Neural progenitor cell (in vitro differentiated cells): ENCODE data around the gene CRTC3. TPM values are rescaled to one million over a fixed set of nuclear protein-coding genes. Genes with fewer than 3 reads are reported as not detected.

Experiments
- DNase-seq: peaks from one replicate; pipeline ENCODE4 v3.0.0-alpha.2; 2016; ENCODE audit warnings: low spot score
- H2AFZ ChIP-seq: fragments of 200-600 bp; sonication (generic); replicated peaks from 2 replicates; pipeline ENCODE4 v1.6.1; 2016; ENCODE audit warnings: antibody characterized with exemption
- H3F3A ChIP-seq: fragments of 200-600 bp; sonication (generic); 2 replicates; pipeline ENCODE4 v1.6.1; 2016; ENCODE audit warnings: antibody characterized with exemption, low read depth
- H3K27ac ChIP-seq: fragments of 200-600 bp; sonication (generic); 2 replicates; pipeline ENCODE4 v1.5.1; 2016; ENCODE audit warnings: mild to moderate bottlenecking
- H3K27me3 ChIP-seq: fragments of 200-600 bp; sonication (generic); 2 replicates; pipeline ENCODE4 v1.6.1; 2016; ENCODE audit warnings: mild to moderate bottlenecking, moderate library complexity
- H3K36me3 ChIP-seq: fragments of 200-600 bp; sonication (generic); 2 replicates; pipeline ENCODE4 v1.5.1; 2016
- H3K4me1 ChIP-seq: fragments of 200-600 bp; sonication (generic); 2 replicates; pipeline ENCODE4 v1.6.1; 2016; ENCODE audit warnings: mixed run types
- H3K4me2 ChIP-seq: fragments of 200-600 bp; sonication (generic); 2 replicates; pipeline ENCODE4 v1.6.1; 2016
- H3K4me3 ChIP-seq: fragments of 200-600 bp; sonication (generic); 2 replicates; pipeline ENCODE4 v1.5.1; 2016
- H3K79me2 ChIP-seq: fragments of 200-600 bp; sonication (generic); 2 replicates; pipeline ENCODE4 v1.6.1; 2016; ENCODE audit warnings: low read depth
- H3K9ac ChIP-seq: fragments of 200-600 bp; sonication (generic); 2 replicates; pipeline ENCODE4 v1.6.1; 2016
- H3K9me3 ChIP-seq: fragments of 200-600 bp; sonication (generic); 2 replicates; pipeline ENCODE4 v1.5.1; 2016; ENCODE audit warnings: low read depth
- H4K20me1 ChIP-seq: fragments of 200-600 bp; sonication (generic); 2 replicates; pipeline ENCODE4 v1.6.1; 2016; ENCODE audit warnings: low read depth
- H3K27ac Mint-ChIP-seq: 3 replicates; pipeline ENCODE4 v1.8.0; 2021; ENCODE audit warnings: mixed read lengths
- H3K27me3 Mint-ChIP-seq: 2 replicates; pipeline ENCODE4 v1.8.0; 2022; ENCODE audit warnings: low read depth, mild to moderate bottlenecking, inconsistent platforms, moderate library complexity, mixed read lengths; ENCODE audit not compliant: insufficient read depth
- H3K36me3 Mint-ChIP-seq: 3 replicates; pipeline ENCODE4 v1.8.0; 2021; ENCODE audit warnings: mixed read lengths
- H3K4me1 Mint-ChIP-seq: 3 replicates; pipeline ENCODE4 v1.8.0; 2021; ENCODE audit warnings: mixed read lengths
- H3K4me3 Mint-ChIP-seq: 3 replicates; pipeline ENCODE4 v1.8.0; 2021; ENCODE audit warnings: mild to moderate bottlenecking, moderate library complexity, mixed read lengths
- H3K9me3 Mint-ChIP-seq: 3 replicates; pipeline ENCODE4 v1.8.0; 2020; ENCODE audit warnings: mixed read lengths
- EZH2 ChIP-seq: fragments of 200-600 bp; sonication (generic); IDR thresholded peaks from 2 replicates; pipeline ENCODE4 v1.6.1; 2017; ENCODE audit warnings: antibody characterized with exemption, mild to moderate bottlenecking, moderate library complexity
- EZH2phosphoT487 ChIP-seq: fragments of 200-600 bp; sonication (generic); IDR thresholded peaks from 2 replicates; pipeline ENCODE4 v1.6.1; 2017; ENCODE audit warnings: antibody characterized with exemption
- total RNA-seq: library from RNA; depleted of rRNA; stranded (reverse); fragments of >200 nt; gene quantifications from 2 replicates; pipeline ENCODE4 v1.2.3, GENCODE V29; 2015; ENCODE audit warnings: low replicate concordance
- TF ChIP-seq, protein P1 (sequence below): fragments of 200-600 bp; sonication (generic); IDR thresholded peaks from 2 replicates; pipeline ENCODE4 v1.5.1; 2017; ENCODE audit warnings: antibody characterized with exemption, mild to moderate bottlenecking

The CRTC3 gene
- total RNA-seq, 1 donor from 2014 or later, result 4.9 TPM

DNA sequence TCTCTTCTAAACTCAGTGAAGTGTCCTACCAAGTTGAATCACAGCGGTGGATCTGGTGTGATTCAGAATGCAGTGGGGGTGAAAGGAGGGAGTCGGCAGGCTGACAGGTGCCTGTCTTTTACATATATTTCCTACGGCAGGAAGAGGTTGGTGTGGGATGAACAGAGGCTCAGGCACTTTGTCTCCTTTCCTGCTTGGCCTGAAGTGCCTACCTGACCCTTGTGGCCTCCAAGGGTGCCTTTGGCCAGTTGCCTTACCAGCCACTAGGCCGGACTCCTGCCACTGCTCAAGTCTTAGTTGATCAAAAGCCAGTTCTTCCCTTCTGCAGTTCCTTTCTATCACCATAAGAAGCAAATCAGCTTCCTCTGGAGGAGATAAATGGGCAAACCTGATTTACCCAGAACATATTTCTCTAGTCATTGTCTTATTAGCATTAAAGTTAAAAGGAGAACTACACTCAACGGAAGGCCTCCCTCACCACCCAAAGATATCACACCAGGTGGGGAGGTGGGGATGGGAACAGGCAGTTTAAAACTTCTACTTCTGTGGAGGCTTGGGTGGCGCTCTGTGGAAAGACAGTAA is 52.1 kb downstream of the CRTC3 start:
- Histone ChIP-seq H2AFZ (no peak overlapping the region), H3F3A (peaks cover 20% of the 10 kb centered on the region), H3K9ac (no peak overlapping the region), H4K20me1 (no peaks in the 10 kb centered on the region), H3K9me3 (no peaks in the 10 kb centered on the region), H3K36me3 (no peaks in the 10 kb centered on the region), H3K4me2 (no peak overlapping the region), H3K4me1 (peaks cover 12% of the 10 kb centered on the region), H3K4me3 (no peak overlapping the region), H3K27me3 (no peaks in the 10 kb centered on the region), H3K27ac (peak overlapping the region; percentile 39), H3K79me2 (no peaks in the 10 kb centered on the region)
- no peak for DNase-seq
- TF ChIP-seq EZH2phosphoT487 (no peak), EZH2 (no peak)
- TF ChIP-seq, protein P1, sequence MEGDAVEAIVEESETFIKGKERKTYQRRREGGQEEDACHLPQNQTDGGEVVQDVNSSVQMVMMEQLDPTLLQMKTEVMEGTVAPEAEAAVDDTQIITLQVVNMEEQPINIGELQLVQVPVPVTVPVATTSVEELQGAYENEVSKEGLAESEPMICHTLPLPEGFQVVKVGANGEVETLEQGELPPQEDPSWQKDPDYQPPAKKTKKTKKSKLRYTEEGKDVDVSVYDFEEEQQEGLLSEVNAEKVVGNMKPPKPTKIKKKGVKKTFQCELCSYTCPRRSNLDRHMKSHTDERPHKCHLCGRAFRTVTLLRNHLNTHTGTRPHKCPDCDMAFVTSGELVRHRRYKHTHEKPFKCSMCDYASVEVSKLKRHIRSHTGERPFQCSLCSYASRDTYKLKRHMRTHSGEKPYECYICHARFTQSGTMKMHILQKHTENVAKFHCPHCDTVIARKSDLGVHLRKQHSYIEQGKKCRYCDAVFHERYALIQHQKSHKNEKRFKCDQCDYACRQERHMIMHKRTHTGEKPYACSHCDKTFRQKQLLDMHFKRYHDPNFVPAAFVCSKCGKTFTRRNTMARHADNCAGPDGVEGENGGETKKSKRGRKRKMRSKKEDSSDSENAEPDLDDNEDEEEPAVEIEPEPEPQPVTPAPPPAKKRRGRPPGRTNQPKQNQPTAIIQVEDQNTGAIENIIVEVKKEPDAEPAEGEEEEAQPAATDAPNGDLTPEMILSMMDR, result no peak
- H3K9me3 Mint-ChIP-seq, result no peaks in the 10 kb centered on the region
- peaks cover 24% of the 10 kb centered on the region for H3K4me1 Mint-ChIP-seq
- H3K27me3 Mint-ChIP-seq, result no peaks in the 10 kb centered on the region
- peaks cover 1% of the 10 kb centered on the region for H3K36me3 Mint-ChIP-seq
- H3K4me3 Mint-ChIP-seq, result no peak overlapping the region
- H3K27ac Mint-ChIP-seq, result no peak overlapping the region

DNA sequence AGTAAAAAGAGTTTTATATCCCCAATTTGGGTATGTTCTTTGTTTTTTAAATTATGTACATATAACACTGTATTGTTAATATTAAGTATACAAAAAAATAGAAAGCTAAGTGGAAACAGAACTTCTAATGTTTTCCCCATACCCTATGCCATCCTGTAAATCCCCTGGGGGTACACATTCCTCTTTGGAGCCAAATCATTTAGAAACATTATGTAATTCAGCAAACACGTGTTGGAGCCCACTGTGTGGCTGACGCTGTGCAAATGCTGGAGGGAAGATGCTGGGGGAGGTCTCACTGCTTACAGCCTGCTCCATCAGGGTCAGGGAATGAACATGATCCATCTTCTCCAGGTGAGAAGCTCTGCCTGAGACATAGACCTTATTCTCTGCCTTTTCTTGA is 52.8 kb downstream of the CRTC3 start:
- Histone ChIP-seq H3K36me3 (no peaks in the 10 kb centered on the region), H3K4me3 (no peak overlapping the region), H3K4me1 (peaks cover 12% of the 10 kb centered on the region), H3K79me2 (no peaks in the 10 kb centered on the region), H3K4me2 (no peak overlapping the region), H3K9me3 (no peaks in the 10 kb centered on the region), H4K20me1 (no peaks in the 10 kb centered on the region), H3K27me3 (no peaks in the 10 kb centered on the region), H3F3A (peaks cover 20% of the 10 kb centered on the region), H3K27ac (no peak overlapping the region), H3K9ac (no peak overlapping the region), H2AFZ (no peak overlapping the region)
- no peak for DNase-seq
- TF ChIP-seq EZH2phosphoT487 (no peak), EZH2 (no peak)
- TF ChIP-seq, protein P1, result no peak
- Mint-ChIP-seq H3K36me3 (peaks cover 1% of the 10 kb centered on the region), H3K27me3 (no peaks in the 10 kb centered on the region), H3K4me3 (no peak overlapping the region), H3K27ac (no peak overlapping the region), H3K4me1 (peaks cover 24% of the 10 kb centered on the region), H3K9me3 (no peaks in the 10 kb centered on the region)

DNA sequence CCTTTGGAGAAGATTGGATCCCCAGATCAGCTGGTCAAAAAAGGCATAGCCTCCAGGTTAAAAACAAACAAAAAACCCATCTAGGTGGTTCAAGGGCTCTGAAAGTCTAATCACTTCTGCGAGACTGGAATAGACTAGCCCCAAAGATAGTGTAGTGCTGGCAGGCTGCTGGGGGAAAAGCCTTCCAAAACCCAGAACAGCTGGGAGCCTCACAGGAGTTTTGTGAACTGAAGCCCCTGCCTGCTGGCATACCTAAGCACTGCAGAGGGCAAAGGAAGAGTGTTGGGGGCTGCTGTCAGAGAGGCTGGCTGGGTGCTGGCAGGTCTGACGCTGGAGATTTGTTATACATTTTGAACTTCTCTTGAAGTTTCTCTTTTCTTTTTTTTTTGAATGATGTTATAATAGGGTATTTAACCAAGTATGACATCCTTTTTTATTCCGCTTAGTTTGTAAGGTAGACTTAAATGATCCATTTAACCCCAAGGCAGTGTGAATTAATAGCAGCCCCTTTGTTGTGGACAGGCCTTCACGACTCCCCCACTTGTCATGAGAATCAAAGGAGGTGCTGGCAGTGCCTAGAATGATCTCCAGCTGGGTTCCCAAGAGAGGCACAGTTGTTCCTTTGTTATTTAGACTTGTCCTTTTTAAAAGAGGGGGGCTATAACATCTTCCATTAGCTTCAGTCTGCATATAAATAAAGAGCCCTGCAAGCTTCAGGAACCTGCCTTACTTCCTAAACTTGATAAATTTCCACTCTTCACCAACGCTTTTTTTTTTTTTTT is 53.9 kb downstream of the CRTC3 start:
- H2AFZ ChIP-seq, result no peak overlapping the region
- Mint-ChIP-seq H3K4me3 (no peak overlapping the region), H3K36me3 (no peaks in the 10 kb centered on the region), H3K9me3 (no peaks in the 10 kb centered on the region), H3K27me3 (peaks cover under 1% of the 10 kb centered on the region), H3K27ac (no peak overlapping the region), H3K4me1 (peaks cover 24% of the 10 kb centered on the region)
- H3K36me3 ChIP-seq, result no peaks in the 10 kb centered on the region
- no peak overlapping the region for H3K4me3 ChIP-seq
- H4K20me1 ChIP-seq, result no peaks in the 10 kb centered on the region
- no peaks in the 10 kb centered on the region for H3K79me2 ChIP-seq
- peaks cover 20% of the 10 kb centered on the region for H3F3A ChIP-seq
- TF ChIP-seq EZH2phosphoT487 (no peak), EZH2 (no peak)
- TF ChIP-seq, protein P1, result no peak
- H3K9ac ChIP-seq, result no peak overlapping the region
- H3K4me2 ChIP-seq, result peak overlapping the region; percentile 31
- peak; percentile 51 for DNase-seq
- no peak overlapping the region for H3K27ac ChIP-seq
- no peaks in the 10 kb centered on the region for H3K9me3 ChIP-seq
- H3K4me1 ChIP-seq, result peaks cover 12% of the 10 kb centered on the region
- H3K27me3 ChIP-seq, result no peaks in the 10 kb centered on the region
